HG02981 (cell line): ENCODE data around the gene STAM2.
"Not testable (repeated sequence)": the region's sequence is repeated elsewhere in the genome, so short reads cannot be mapped to it uniquely, and the experiment has no call there.

ENCODE experiments used
- ATAC-seq: cut with Tn5 transposase; IDR thresholded peaks from one replicate; pipeline ENCODE4 v1.9.1; 2021; ENCODE audit warnings: mild to moderate bottlenecking, moderate library complexity; ENCODE audit not compliant: unreplicated experiment

STAM2 gene

GRCh38 chr2:152114366-152114765, 61.2 kb downstream of the STAM2 start:
- ATAC-seq = no peak

DNA sequence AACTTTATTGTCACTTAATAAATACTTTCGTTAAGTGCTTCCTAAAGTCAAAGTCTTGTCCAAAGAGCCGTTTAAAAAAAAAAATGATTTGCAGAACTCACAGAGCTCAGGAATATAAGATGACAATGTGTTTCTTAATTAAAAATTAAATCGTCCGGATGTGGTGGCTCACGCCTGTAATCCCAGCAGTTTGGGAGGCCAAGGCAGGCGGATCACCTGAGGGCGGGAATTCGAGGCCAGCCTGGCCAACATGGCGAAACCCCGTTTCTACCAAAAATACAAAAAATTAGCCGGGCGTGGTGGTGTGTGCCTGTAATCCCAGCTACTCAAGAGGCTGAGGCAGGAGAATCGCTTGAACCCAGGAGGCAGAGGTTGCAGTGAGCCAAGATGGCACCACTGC, 68.4 kb downstream of the STAM2 start:
- ATAC-seq = not testable (repeated sequence)

- no peak for ATAC-seq
Measured at GRCh38 chr2:152106464-152106863, 69.1 kb downstream of the STAM2 start.

DNA sequence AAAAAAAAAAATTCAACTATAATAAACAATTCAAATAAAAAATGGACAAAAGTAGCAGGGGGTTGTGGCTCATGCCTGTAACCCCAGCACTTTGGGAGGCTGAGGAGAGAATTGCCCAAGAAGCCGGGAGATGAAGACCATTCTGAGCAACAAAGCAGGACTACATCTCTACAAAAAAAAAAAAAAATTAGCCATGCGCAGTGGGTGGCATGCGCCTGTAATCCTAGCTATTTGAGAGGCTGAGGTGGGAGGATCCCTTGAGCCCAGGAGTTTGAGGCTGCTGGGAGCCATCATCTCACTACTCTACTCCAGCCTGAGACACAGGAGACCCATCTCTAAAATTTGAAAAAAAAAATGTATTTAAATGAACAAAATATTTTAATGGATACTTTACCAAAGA, 72.3 kb downstream of the STAM2 start:
- no peak for ATAC-seq

DNA sequence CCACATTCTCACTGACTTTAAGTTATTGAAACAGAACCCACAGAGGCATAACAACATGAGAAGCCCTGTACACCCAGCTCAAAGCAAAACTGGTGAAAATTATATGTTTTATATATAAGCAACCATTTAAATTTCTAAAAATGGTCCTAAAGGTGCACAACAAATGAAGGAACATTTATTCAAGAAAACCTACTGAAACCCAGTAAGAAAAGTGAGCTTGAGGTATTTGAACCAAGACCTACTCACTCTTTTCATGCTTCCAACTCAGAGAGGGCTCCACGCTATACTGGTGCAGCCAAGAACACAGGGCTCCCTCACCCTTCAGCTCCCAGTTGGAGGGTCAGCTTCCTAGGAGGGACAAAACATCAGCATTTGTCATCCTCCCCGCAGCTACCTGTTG, 74.6 kb downstream of the STAM2 start:
- ATAC-seq = no peak

- no peak for ATAC-seq
Measured at GRCh38 chr2:152099367-152100050, 76.1 kb downstream of the STAM2 start.

DNA sequence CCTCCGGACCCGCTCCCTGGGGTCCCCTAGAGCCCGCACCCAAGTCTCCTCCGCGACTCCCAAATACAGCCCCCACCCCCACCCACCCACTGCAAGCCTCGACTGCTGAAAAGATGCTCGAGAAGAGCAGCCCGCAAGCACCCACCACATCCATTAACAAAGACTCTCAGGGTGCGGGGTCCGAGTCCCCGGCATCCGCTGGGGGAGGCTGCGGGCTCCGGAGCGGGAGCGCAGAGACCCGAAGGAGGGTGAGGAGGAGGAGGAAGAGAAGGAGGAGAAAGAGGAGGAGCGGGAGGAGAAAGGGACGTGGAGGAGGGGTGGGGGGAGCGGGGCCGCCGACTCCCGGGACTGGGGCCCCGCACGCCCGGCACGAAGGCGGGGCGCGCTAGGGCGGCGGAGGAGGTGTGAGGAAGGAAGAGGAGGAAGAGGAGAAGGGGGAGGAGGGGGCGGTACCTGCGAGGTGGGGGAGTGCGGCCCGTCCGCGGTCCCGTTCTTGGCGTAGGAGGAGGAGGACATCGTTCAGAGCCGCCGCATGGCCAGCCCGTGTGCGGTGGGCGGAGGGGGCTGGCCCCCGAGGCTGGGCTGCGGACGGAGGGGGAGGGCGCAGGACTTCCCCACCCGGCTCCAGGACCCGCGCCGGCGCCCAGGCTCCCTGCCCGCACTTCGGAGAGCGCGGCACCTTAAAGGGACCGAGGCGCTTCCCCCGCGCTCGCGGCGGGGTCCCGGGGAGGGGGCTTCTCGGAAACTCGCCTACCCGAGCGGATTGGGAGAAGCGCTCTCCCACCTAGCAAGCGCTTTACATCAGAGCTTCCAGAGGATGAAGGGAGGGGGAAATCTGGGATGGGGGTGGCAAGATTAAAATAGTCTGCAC, 76.8 kb downstream of the STAM2 start, which contains the start of gene CACNB4:
CACNB4 (minus strand) TSS at position 549 of the 871 bp plus-strand sequence.
- ATAC-seq = peak; percentile 31

DNA sequence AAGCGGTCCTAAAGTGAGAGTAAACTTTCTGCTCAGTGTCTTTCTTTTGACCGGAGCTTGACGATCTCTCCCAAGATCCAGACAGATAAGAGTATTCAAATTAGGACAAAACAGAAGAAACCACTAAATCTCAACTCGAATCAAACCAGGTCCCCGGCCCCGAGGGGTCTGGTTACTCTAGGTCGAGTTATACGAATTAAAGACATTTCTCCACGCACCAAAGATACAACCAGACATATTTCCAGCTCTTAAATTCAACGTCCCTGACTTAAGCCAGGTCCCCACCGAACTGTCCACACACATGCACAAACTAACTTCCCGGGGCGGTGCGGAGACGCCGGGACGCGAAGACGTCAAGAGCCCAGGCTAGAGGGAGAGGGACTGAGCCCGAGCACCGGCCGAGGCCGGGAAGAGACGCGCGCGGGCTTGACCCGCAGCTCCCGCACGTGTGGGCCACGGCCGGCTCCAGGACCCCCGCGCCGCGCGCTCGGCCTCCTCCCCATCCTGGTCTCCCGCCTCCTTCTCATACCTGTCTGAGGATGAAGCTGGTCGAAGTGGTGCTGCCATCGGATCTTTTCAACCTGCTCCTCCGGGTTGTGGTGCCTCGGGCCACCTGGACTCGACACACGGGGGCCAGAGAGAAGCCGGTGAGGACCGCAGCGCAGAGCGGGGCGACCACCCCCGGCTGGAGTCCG, 77.6 kb downstream of the STAM2 start:
- peak; percentile 19 for ATAC-seq

- ATAC-seq = no peak
Measured at GRCh38 chr2:152097290-152097800, 78.2 kb downstream of the STAM2 start.

- ATAC-seq = no peak
Measured at GRCh38 chr2:152095146-152095545, 80.4 kb downstream of the STAM2 start.

GRCh38 chr2:152094014-152094413, 81.5 kb downstream of the STAM2 start:
- ATAC-seq = no peak

DNA sequence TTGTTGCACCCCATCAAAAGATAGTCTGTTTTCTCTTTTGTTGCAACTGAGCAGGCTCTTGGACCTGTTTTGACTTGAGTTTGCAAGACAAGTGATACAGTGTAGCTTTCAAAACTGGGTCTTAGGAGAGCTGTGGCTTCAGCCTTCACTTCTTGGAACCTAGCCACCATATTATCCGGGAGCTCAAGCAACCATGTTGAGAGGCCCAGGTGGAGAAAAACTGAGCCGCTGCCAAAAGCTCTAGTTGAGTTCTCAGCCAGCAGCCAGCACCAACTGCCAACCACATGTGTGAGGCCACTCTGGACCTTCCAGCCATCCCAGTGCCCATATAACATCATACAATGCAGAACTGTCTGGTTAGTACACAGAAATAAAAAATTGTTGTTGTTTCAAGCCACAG, 82.1 kb downstream of the STAM2 start:
- ATAC-seq = no peak

- ATAC-seq = no peak
Measured at GRCh38 chr2:152092095-152092494, 83.5 kb downstream of the STAM2 start.

DNA sequence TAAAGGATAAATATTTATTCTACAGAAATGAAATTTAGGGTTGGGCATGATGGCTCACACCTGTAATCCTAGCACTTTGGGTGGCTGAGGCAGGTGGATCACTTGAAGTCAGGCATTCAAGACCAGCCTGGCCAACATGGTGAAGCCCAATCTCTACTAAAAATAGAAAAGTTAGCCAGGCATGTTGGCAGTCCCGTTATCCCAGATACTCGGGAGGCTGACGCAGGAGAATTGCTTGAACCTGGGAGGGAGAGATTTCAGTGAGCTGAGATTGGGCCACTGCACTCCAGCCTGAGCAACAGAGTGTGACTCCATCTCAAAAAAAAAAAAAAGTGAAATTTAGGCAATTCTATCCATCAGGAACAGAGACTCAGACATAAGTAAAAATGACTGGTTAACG, 84.8 kb downstream of the STAM2 start:
- ATAC-seq = not testable (repeated sequence)

DNA sequence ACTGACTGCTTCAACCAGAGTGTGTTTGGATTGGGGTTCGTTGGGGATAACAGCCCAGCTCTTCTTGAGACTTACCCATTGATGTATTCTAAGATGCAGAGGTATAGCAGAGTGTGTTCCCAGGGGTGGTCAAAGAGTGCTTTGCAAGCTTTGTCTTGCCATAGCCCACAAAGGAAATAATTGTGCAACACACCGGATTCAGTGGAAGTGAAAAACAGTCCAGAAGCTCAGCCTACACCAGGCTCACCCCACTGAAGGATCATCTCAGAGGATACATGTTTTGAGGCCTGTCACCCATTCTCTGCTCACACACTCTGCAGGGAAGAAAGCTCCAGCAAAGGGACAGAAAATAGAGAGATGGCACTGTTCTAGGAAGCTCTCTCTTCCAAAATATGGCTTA, 86.3 kb downstream of the STAM2 start:
- no peak for ATAC-seq

GRCh38 chr2:152088006-152088405, 87.6 kb downstream of the STAM2 start:
- ATAC-seq = no peak

GRCh38 chr2:152086231-152086630, 89.3 kb downstream of the STAM2 start:
- ATAC-seq = no peak

GRCh38 chr2:152084076-152084475, 91.5 kb downstream of the STAM2 start:
- ATAC-seq = no peak

GRCh38 chr2:152083202-152083875, 92.2 kb downstream of the STAM2 start:
- no peak for ATAC-seq

DNA sequence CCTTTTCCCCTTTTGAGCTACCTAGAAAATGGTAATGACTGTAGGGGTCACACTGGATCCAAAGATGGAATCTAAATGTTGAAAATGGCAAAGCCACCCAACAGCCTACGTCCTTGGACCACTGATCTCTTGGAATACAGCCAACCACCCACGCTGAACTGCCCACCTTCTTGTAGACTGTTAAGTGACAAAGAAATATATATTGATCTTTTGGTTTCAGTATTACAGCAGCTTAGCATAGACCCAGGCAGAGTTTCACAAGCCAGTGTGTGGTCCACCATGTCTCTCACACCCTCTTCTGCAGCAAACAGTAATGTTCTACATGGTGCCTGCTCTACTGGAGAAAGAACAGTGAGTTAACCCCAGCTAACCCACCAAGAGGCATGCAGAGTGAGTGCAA, 96.9 kb downstream of the STAM2 start:
- peak; percentile 77 for ATAC-seq

DNA sequence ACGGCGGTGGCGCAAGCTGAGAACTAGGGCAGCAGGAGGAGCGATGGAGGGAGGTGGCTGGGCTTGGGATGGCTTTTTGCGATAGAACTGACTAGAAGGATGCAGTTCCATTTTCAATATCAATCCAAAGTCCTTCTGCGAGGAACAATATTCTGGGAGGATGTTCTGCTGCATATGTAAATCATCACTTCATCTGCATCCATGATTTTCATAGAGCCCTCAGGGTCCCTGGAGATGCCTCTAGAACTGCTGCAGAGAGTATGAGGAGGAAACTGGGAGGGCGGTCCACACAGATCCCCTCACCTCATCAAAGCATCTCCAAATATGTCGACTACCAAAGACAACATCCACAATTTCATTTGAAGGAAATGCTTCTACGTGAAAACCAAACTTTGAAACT, 97.5 kb downstream of the STAM2 start:
- no peak for ATAC-seq
